Activated T-cell treated with anti-CD3 and anti-CD28 coated beads for 24 hours (primary cell): ENCODE results near the gene LDB3.

Experiments
- DNase-seq: peaks from one replicate; pipeline ENCODE4 v3.0.0-alpha.2; 2020; ENCODE audit warnings: low read depth

Gene LDB3

GRCh38 chr10:86706401-86706841 is 38.1 kb downstream of the LDB3 start:
- DNase-seq, result no peak

GRCh38 chr10:86706977-86707376 is 38.7 kb downstream of the LDB3 start:
- no peak for DNase-seq

GRCh38 chr10:86707505-86707904 is 39.2 kb downstream of the LDB3 start:
- no peak for DNase-seq

GRCh38 chr10:86708068-86708782 is 39.9 kb downstream of the LDB3 start:
- DNase-seq, result no peak

- no peak for DNase-seq
Observed at GRCh38 chr10:86708783-86709380, 40.6 kb downstream of the LDB3 start.

GRCh38 chr10:86709396-86710185 is 41.3 kb downstream of the LDB3 start:
- no peak for DNase-seq

GRCh38 chr10:86710987-86711512 is 42.7 kb downstream of the LDB3 start:
- DNase-seq, result peak; percentile 78

GRCh38 chr10:86711513-86712316 is 43.4 kb downstream of the LDB3 start:
- DNase-seq, result peak; percentile 44

GRCh38 chr10:86712317-86712707 is 44.0 kb downstream of the LDB3 start:
- DNase-seq, result no peak

GRCh38 chr10:86715156-86715795 is 47.0 kb downstream of the LDB3 start:
- no peak for DNase-seq

- no peak for DNase-seq
Observed at GRCh38 chr10:86715836-86716235, 47.5 kb downstream of the LDB3 start.

GRCh38 chr10:86716466-86716865 is 48.2 kb downstream of the LDB3 start:
- no peak for DNase-seq

GRCh38 chr10:86718556-86718955 is 50.2 kb downstream of the LDB3 start:
- no peak for DNase-seq

GRCh38 chr10:86721232-86721631 is 52.9 kb downstream of the LDB3 start:
- no peak for DNase-seq

- DNase-seq, result no peak
Observed at GRCh38 chr10:86723009-86723408, 54.7 kb downstream of the LDB3 start.

- DNase-seq, result no peak
Observed at GRCh38 chr10:86724445-86724844, 56.1 kb downstream of the LDB3 start.

GRCh38 chr10:86725980-86726676 is 57.8 kb downstream of the LDB3 start:
- DNase-seq, result no peak

- DNase-seq, result no peak
Observed at GRCh38 chr10:86726677-86726999, 58.3 kb downstream of the LDB3 start.

GRCh38 chr10:86727470-86727869 is 59.2 kb downstream of the LDB3 start:
- no peak for DNase-seq

GRCh38 chr10:86728056-86728455 is 59.7 kb downstream of the LDB3 start:
- DNase-seq, result no peak

- no peak for DNase-seq
Observed at GRCh38 chr10:86729677-86730076, 61.4 kb downstream of the LDB3 start.
